HepG2 (cell line): ENCODE data around the gene PAPSS1. TPM values are rescaled to one million over a fixed set of nuclear protein-coding genes. Genes with fewer than 3 reads are reported as not detected.
A peak's percentile ranks its signal among the peaks of the same experiment; 100 is the strongest.

Experiments
- ATAC-seq: fragments of 200-7000 bp; cut with Tn5 transposase; 3 replicates; pipeline ENCODE4 v1.9.1; 2020; ENCODE audit warnings: mild to moderate bottlenecking, moderate library complexity
- BruUV-seq: library from RNA; stranded (reverse); fragments of 400-500 nt; replicated peaks from 2 replicates; lab custom pipeline; 2021; lab: Mats Ljungman, UMichigan
- CTCF ChIA-PET: fragments of 300-600 bp; formaldehyde crosslinking; extraction: SDS; loops from one replicate; lab custom pipeline; 2021; ENCODE audit warnings: low total read pairs, inconsistent platforms, low intra/inter-chr PET ratio; lab: Yijun Ruan, JAX
- POLR2A ChIA-PET: fragments of 350-600 bp; sonication (Branson Sonifier 250); formaldehyde crosslinking; loops from one replicate; lab custom pipeline; 2020; ENCODE audit warnings: antibody characterized with exemption, inconsistent platforms; lab: Yijun Ruan, JAX
- DNase-seq: peaks from one replicate; pipeline ENCODE4 v3.0.0-alpha.2; 2015; ENCODE audit warnings: low spot score
- FAIRE-seq: peaks from 3 replicates; lab custom pipeline; 2011; peaks lifted over from hg19 to GRCh38; lab: Jason Lieb, UNC
- H2AFZ ChIP-seq: one replicate; pipeline ENCODE4 v1.6.1; 2011; ENCODE audit warnings: low read length, inconsistent platforms
- H3K27ac ChIP-seq: fragments of 300-600 bp; 3 replicates; pipeline ENCODE4 v1.8.0; 2011; ENCODE audit warnings: mixed run types, mild to moderate bottlenecking, mixed read lengths, low read length, inconsistent platforms; ENCODE audit not compliant: insufficient read depth; ENCODE audit errors: extremely low read length
- H3K27me3 ChIP-seq, 2 experiments: fragments of 200-600 bp in 1 of 2; 2 replicates in 1 of 2; 3 replicates in 1 of 2; pipeline versions ENCODE4 v1.6.0 to v1.8.0; 2011; ENCODE audit warnings: low read length in 2 of 2, mild to moderate bottlenecking in 2 of 2, moderate library complexity in 2 of 2, inconsistent platforms in 1 of 2; ENCODE audit not compliant: insufficient read depth in 2 of 2, control insufficient read depth in 1 of 2
- H3K36me3 ChIP-seq, 2 experiments: fragments of 200-600 bp in 1 of 2; replicated peaks in 1 of 2; 2 replicates in 1 of 2; 3 replicates in 1 of 2; pipeline versions ENCODE4 v1.5.1 to v1.8.0; 2011; ENCODE audit warnings: low read length in 2 of 2, inconsistent platforms in 1 of 2; ENCODE audit not compliant: insufficient read depth in 2 of 2, control insufficient read depth in 1 of 2
- H3K4me1 ChIP-seq: 2 replicates; pipeline ENCODE4 v1.5.1; 2012; ENCODE audit warnings: low read length, inconsistent platforms; ENCODE audit not compliant: insufficient read depth
- H3K4me2 ChIP-seq: 2 replicates; pipeline ENCODE4 v1.6.0; 2011; ENCODE audit warnings: low read depth, low read length, inconsistent platforms
- H3K4me3 ChIP-seq, 3 experiments: fragments of 200-600 bp in 1 of 3; sonication (generic), shearing (Covaris generic) in 1 of 3; replicated peaks in 1 of 3; 2 replicates each; pipeline ENCODE4 v1.5.1; 2011 to 2016; ENCODE audit warnings: low read length in 3 of 3, inconsistent platforms in 2 of 3, low read depth in 2 of 3, mild to moderate bottlenecking in 2 of 3, control low read depth in 1 of 3, mixed read lengths in 1 of 3; ENCODE audit not compliant: insufficient read depth in 1 of 3
- H3K79me2 ChIP-seq: one replicate; pipeline ENCODE4 v1.6.1; 2011; ENCODE audit warnings: low read length, inconsistent platforms; ENCODE audit not compliant: insufficient read depth
- H3K9ac ChIP-seq: 2 replicates; pipeline ENCODE4 v1.6.0; 2011; ENCODE audit warnings: mild to moderate bottlenecking, low read depth, low read length, inconsistent platforms; ENCODE audit not compliant: insufficient read depth
- H3K9me3 ChIP-seq: 2 replicates; pipeline ENCODE4 v1.5.1; 2012; ENCODE audit warnings: mild to moderate bottlenecking, low read length
- H4K20me1 ChIP-seq: 2 replicates; pipeline ENCODE4 v1.6.0; 2011; ENCODE audit warnings: inconsistent platforms, mild to moderate bottlenecking, low read length, moderate library complexity; ENCODE audit not compliant: insufficient read depth
- ARNTL ChIP-seq: sonication (generic); formaldehyde crosslinking; IDR thresholded peaks from 2 replicates; pipeline ENCODE4 v1.4.0; 2020; ENCODE audit warnings: mild to moderate bottlenecking, missing genetic modification reagents
- BHLHE40 ChIP-seq: IDR thresholded peaks from 2 replicates; pipeline ENCODE4 v1.6.1; 2011; ENCODE audit warnings: low read length, improper control_type of control experiment
- CENPT ChIP-seq: sonication (generic); formaldehyde crosslinking; IDR thresholded peaks from 2 replicates; pipeline ENCODE4 v1.8.0; 2022; ENCODE audit warnings: low read depth, mild to moderate bottlenecking, moderate library complexity, missing genetic modification reagents
- FOXO1 ChIP-seq: sonication (generic); formaldehyde crosslinking; IDR thresholded peaks from 2 replicates; pipeline ENCODE4 v1.4.0; 2020; ENCODE audit warnings: missing genetic modification reagents
- GATAD2A ChIP-seq: IDR thresholded peaks from 2 replicates; pipeline ENCODE4 v1.6.1; 2016
- HDAC6 ChIP-seq: fragments of 200-600 bp; sonication (generic); IDR thresholded peaks from 2 replicates; pipeline ENCODE4 v1.7.0; 2017; ENCODE audit warnings: mild to moderate bottlenecking, antibody characterized with exemption, low read length, low read depth
- HMG20B ChIP-seq: conservative IDR thresholded peaks from 2 replicates; pipeline ENCODE4 v1.6.1; 2016; ENCODE audit warnings: missing genetic modification reagents, missing compliant biosample characterization
- NR2F2 ChIP-seq: IDR thresholded peaks from 2 replicates; pipeline ENCODE4 v1.6.1; 2012; ENCODE audit warnings: low read depth, inconsistent platforms, borderline replicate concordance
- SOX5 ChIP-seq: IDR thresholded peaks from 2 replicates; pipeline ENCODE4 v1.6.1; 2016; ENCODE audit warnings: borderline replicate concordance
- SOX6 ChIP-seq, 2 experiments: fragments of 450-650 bp in 1 of 2; sonication (generic) in 1 of 2; formaldehyde crosslinking in 1 of 2; IDR thresholded peaks; 2 replicates each; pipeline versions ENCODE4 v1.4.0 to v1.6.1; 2017 to 2020; ENCODE audit warnings: antibody characterized with exemption in 1 of 2, mild to moderate bottlenecking in 1 of 2, missing genetic modification reagents in 1 of 2
- STAT5B ChIP-seq: sonication (generic); formaldehyde crosslinking; IDR thresholded peaks from 2 replicates; pipeline ENCODE4 v1.4.0; 2020; ENCODE audit warnings: missing genetic modification reagents
- TBL1XR1 ChIP-seq: fragments of 150-350 bp; IDR thresholded peaks from 2 replicates; pipeline ENCODE4 v1.6.1; 2014; ENCODE audit warnings: borderline replicate concordance, low read length; ENCODE audit not compliant: partially characterized antibody
- ZFP82 ChIP-seq: sonication (generic); formaldehyde crosslinking; IDR thresholded peaks from 2 replicates; pipeline ENCODE4 v1.5.1; 2020; ENCODE audit warnings: mild to moderate bottlenecking, missing genetic modification reagents, borderline replicate concordance
- ZNF136 ChIP-seq: sonication (generic); formaldehyde crosslinking; IDR thresholded peaks from 2 replicates; pipeline ENCODE4 v1.8.1; 2022; ENCODE audit warnings: low read depth, mild to moderate bottlenecking, moderate library complexity, missing genetic modification reagents
- ZNF160 ChIP-seq: sonication (generic); formaldehyde crosslinking; IDR thresholded peaks from 2 replicates; pipeline ENCODE4 v1.8.0; 2022; ENCODE audit warnings: mild to moderate bottlenecking, inconsistent platforms, missing genetic modification reagents
- ZNF333 ChIP-seq: sonication (generic); formaldehyde crosslinking; IDR thresholded peaks from 2 replicates; pipeline ENCODE4 v1.4.0; 2020; ENCODE audit warnings: mild to moderate bottlenecking, missing genetic modification reagents, borderline replicate concordance
- ZNF432 ChIP-seq: sonication (generic); formaldehyde crosslinking; IDR thresholded peaks from 2 replicates; pipeline ENCODE4 v1.5.0; 2020; ENCODE audit warnings: missing genetic modification reagents, mild to moderate bottlenecking, borderline replicate concordance
- ZSCAN21 ChIP-seq: sonication (generic); formaldehyde crosslinking; IDR thresholded peaks from 2 replicates; pipeline ENCODE4 v1.8.0; 2022; ENCODE audit warnings: mild to moderate bottlenecking, missing genetic modification reagents, moderate library complexity, borderline replicate concordance
- WGBS: methylation state at CpG from one replicate; pipeline ENCODE4 v1.1.6; 2017; ENCODE audit warnings: low lambda C conversion rate; 5-methylcytosine and 5-hydroxymethylcytosine counted together
- in situ Hi-C: cut with HindIII; loops from 2 replicates; pipeline ENCODE4 v1.10.0; 2017; ENCODE audit warnings: low pct_unique_long_range_greater_than_20kb; ENCODE audit not compliant: extremely low pct_ligation_motif_present
- intact Hi-C: fragments of 100-400 bp; cut with micrococcal nuclease; formaldehyde crosslinking; loops from one replicate; pipeline ENCODE4 v1.10.0; 2022; ENCODE audit not compliant: unreplicated experiment
- polyA plus RNA-seq, 8 experiments: library from polyadenylated mRNA; depleted of rRNA in 3 of 8; stranded (reverse) in 7 of 8; unstranded in 1 of 8; fragments of >200 nt; fragmentation: Illumina TruSeq in 4 of 8; extraction: Trizol in 4 of 8; gene quantifications; 2 replicates each; pipeline versions ENCODE4 v1.2.1 to v1.2.3, GENCODE V29; 2011 to 2016; ENCODE audit warnings: low read depth in 4 of 8, missing spikeins in 1 of 8, mixed read lengths in 1 of 8; ENCODE audit not compliant: insufficient read depth in 1 of 8
- total RNA-seq, 5 experiments: library from RNA; depleted of rRNA; stranded (reverse); fragments of >200 nt; fragmentation: Illumina TruSeq; extraction: Trizol; gene quantifications; 2 replicates each; pipeline ENCODE4 v1.2.3, GENCODE V29; 2016; ENCODE audit warnings: low read depth in 1 of 5
- TF ChIP-seq, protein P1 (sequence below), 2 experiments: fragments of 450-650 bp in 1 of 2; sonication (generic) in 1 of 2; formaldehyde crosslinking; IDR thresholded peaks; 2 replicates each; pipeline versions ENCODE4 v1.5.0 to v1.8.0; 2020 to 2022; ENCODE audit warnings: mild to moderate bottlenecking in 1 of 2, missing genetic modification reagents in 1 of 2

Gene PAPSS1
- total and polyA plus RNA-seq, 2 of the 13 experiments (the other 11 are each of a cell fraction or from before 2014, with no cell fraction given), result 105 to 126 TPM

DNA sequence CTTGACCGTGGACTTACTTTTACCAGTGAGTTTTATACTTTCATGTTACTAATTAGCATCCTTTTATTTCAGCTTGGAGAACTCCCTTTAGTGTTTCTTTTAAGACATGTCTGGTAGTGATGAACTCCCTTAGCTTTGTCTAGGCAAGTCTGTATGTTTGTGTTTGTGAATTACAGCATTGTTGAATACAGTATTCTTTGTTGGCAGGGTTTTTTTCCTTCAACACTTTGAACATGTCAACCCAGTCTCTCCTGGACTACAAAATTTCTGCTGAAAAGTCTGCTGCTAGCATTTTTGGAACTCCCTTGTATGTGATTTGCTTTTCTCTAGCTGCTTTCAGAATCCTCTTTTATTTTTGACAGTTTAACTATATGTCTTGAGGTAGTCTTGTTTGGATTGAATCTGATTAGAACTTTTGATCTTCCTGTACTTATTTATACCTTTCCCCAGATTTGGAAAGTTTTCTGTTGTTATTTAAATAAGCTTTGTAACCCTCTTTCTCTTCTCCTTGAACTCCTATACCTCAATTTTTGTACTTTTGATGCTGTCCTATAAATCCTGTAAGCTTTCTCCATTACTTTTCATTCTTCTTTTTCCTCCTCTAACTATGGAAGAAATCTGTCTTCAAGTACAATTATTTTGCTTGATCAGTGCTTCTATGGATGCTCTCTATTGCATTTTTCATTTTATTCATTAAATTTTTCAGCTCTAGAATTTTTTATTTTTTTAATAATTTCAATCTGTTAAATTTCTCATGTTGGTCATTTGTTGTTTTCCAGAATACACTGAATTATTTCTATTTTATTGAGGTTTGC is 14.1 kb downstream of the PAPSS1 start:
- Histone ChIP-seq H3K4me2 (no peak overlapping the region), H3K36me3 (peaks cover 0 to 2% of the 10 kb centered on the region in 2 experiments; a peak in 2 of 5 replicates), H3K27ac (no peak overlapping the region), H3K27me3 (no peaks in the 10 kb centered on the region), H3K4me1 (peaks cover 7% of the 10 kb centered on the region), H3K9ac (no peak overlapping the region), H2AFZ (no peak overlapping the region), H3K9me3 (peaks cover 35% of the 10 kb centered on the region), H3K79me2 (peaks cover 63% of the 10 kb centered on the region), H3K4me3 (no peak overlapping the region), H4K20me1 (peaks cover 4% of the 10 kb centered on the region; the same call in 1 of the 2 replicates)
- DNase-seq, result no peak
- WGBS, result 97% methylated on average over 1 of the region's 1 CpG
- ChIA-PET CTCF (no interaction called here), POLR2A (no interaction called here)
- peak; percentile 15 for FAIRE-seq
- intact Hi-C loops, result no loop called here
- TF ChIP-seq, protein P1, sequence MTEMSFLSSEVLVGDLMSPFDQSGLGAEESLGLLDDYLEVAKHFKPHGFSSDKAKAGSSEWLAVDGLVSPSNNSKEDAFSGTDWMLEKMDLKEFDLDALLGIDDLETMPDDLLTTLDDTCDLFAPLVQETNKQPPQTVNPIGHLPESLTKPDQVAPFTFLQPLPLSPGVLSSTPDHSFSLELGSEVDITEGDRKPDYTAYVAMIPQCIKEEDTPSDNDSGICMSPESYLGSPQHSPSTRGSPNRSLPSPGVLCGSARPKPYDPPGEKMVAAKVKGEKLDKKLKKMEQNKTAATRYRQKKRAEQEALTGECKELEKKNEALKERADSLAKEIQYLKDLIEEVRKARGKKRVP (CRISPR knock-in tag; IDR thresholded peaks at IDR 0.05), result no peak
- TF ChIP-seq TBL1XR1, result no peak
- peak; percentile 88 for TF ChIP-seq ZNF160 (CRISPR knock-in tag)
- peak; percentile 99 for TF ChIP-seq ZNF136 (CRISPR knock-in tag)
- TF ChIP-seq NR2F2, result no peak
- TF ChIP-seq STAT5B (CRISPR knock-in tag), result no peak
- no peak for ATAC-seq
- in situ Hi-C loops, result no loop called here
- no TSS peak for BruUV-seq

GRCh38 chr4:107701565-107701964 is 18.5 kb downstream of the PAPSS1 start:
- in situ Hi-C loops, result no loop called here
- BruUV-seq, result no TSS peak
- H4K20me1 ChIP-seq, result no peaks in the 10 kb centered on the region
- POLR2A ChIA-PET, result no interaction called here
- H2AFZ ChIP-seq, result no peak overlapping the region
- H3K79me2 ChIP-seq, result peaks cover 41% of the 10 kb centered on the region
- H3K27me3 ChIP-seq, result no peaks in the 10 kb centered on the region
- no peak overlapping the region for H3K9ac ChIP-seq
- FAIRE-seq, result no peak
- 100% methylated on average over 1 of the region's 1 CpG for WGBS
- DNase-seq, result no peak
- CTCF ChIA-PET, result no interaction called here
- H3K36me3 ChIP-seq, result peaks cover 10 to 42% of the 10 kb centered on the region in 2 experiments
- intact Hi-C loops, result no loop called here
- H3K9me3 ChIP-seq, result peaks cover 24% of the 10 kb centered on the region
- H3K4me2 ChIP-seq, result no peak overlapping the region
- no peak overlapping the region for H3K4me3 ChIP-seq
- TF ChIP-seq HMG20B (CRISPR knock-in tag), result no peak
- TF ChIP-seq ARNTL (CRISPR knock-in tag), result no peak
- no peak for TF ChIP-seq ZSCAN21 (CRISPR knock-in tag)
- no peak for TF ChIP-seq FOXO1 (CRISPR knock-in tag)
- no peak for TF ChIP-seq ZNF333
- no peak for TF ChIP-seq ZFP82 (CRISPR knock-in tag)
- TF ChIP-seq ZNF432 (CRISPR knock-in tag), result no peak
- TF ChIP-seq GATAD2A (CRISPR knock-in tag), result no peak
- TF ChIP-seq BHLHE40, result no peak
- no peak for TF ChIP-seq HDAC6
- TF ChIP-seq SOX6 (IDR thresholded peaks at IDR 0.05), result no peak
- no peak for TF ChIP-seq SOX6 (CRISPR knock-in tag; IDR thresholded peaks at IDR 0.05)
- no peak for TF ChIP-seq CENPT (CRISPR knock-in tag)
- TF ChIP-seq SOX5 (CRISPR knock-in tag), result no peak
- no peaks in the 10 kb centered on the region for H3K4me1 ChIP-seq
- no peak overlapping the region for H3K27ac ChIP-seq
- no peak for ATAC-seq
